Hypothalamus (tissue), 51 donors: ENCODE results near the gene MINPP1.
"Not testable (repeated sequence)": the region's sequence is repeated elsewhere in the genome, so short reads cannot be mapped to it uniquely, and the experiment has no call there.

ENCODE experiments used
- DNase-seq, 51 donors: peaks; one replicate each; lab custom pipeline; 2025; lab: John Stamatoyannopoulos, UW

Gene MINPP1

GRCh38 chr10:87562750-87563149 is 58.1 kb downstream of the MINPP1 start:
- DNase-seq = no peak

- DNase-seq = no peak
Observed at GRCh38 chr10:87565010-87565409, 60.3 kb downstream of the MINPP1 start.

GRCh38 chr10:87575851-87576250 is 71.2 kb downstream of the MINPP1 start:
- no peak for DNase-seq

GRCh38 chr10:87578160-87578841 is 73.6 kb downstream of the MINPP1 start:
- no peak for DNase-seq

- no peak for DNase-seq
Observed at GRCh38 chr10:87578842-87579401, 74.2 kb downstream of the MINPP1 start.

- no peak for DNase-seq
Observed at GRCh38 chr10:87579563-87579962, 74.9 kb downstream of the MINPP1 start.

GRCh38 chr10:87580016-87580415 is 75.3 kb downstream of the MINPP1 start:
- DNase-seq = no peak

GRCh38 chr10:87585565-87586514 is 81.1 kb downstream of the MINPP1 start:
- DNase-seq = no peak

- no peak for DNase-seq
Observed at GRCh38 chr10:87589645-87590051, 85.0 kb downstream of the MINPP1 start.

- DNase-seq = no peak
Observed at GRCh38 chr10:87590705-87591588, 86.3 kb downstream of the MINPP1 start.

GRCh38 chr10:87591589-87591886 is 86.8 kb downstream of the MINPP1 start:
- DNase-seq = no peak

- not testable (repeated sequence) for DNase-seq
Observed at GRCh38 chr10:87592920-87593319, 88.2 kb downstream of the MINPP1 start.

- DNase-seq = no peak
Observed at GRCh38 chr10:87593702-87594101, 89.0 kb downstream of the MINPP1 start.

- DNase-seq = no peak
Observed at GRCh38 chr10:87594181-87594580, 89.5 kb downstream of the MINPP1 start.

- DNase-seq = no peak
Observed at GRCh38 chr10:87594864-87595263, 90.2 kb downstream of the MINPP1 start.

- no peak for DNase-seq
Observed at GRCh38 chr10:87596351-87596750, 91.7 kb downstream of the MINPP1 start.

GRCh38 chr10:87598700-87599099 is 94.0 kb downstream of the MINPP1 start:
- peak in 18 of 51 donors; percentile 4 to 69 (median 30) for DNase-seq

GRCh38 chr10:87600581-87600980 is 95.9 kb downstream of the MINPP1 start:
- DNase-seq = no peak
